SH-SY5Y (cell line): ENCODE data around the gene CDH8.

Experiments used
- GATA2 ChIP-seq: IDR thresholded peaks from 2 replicates; pipeline ENCODE4 v1.6.1; 2011; ENCODE audit warnings: mild to moderate bottlenecking, low read depth, low read length
- GATA3 ChIP-seq: IDR thresholded peaks from 2 replicates; pipeline ENCODE4 v1.6.1; 2011; ENCODE audit warnings: low read depth, mild to moderate bottlenecking, low read length, moderate library complexity

CDH8 gene

GRCh38 chr16:61877436-61877835 lies 158.8 kb downstream of the CDH8 start:
- TF ChIP-seq GATA3 (no peak), GATA2 (no peak)

GRCh38 chr16:61872778-61873119 lies 163.5 kb downstream of the CDH8 start:
- TF ChIP-seq GATA3: no peak
- TF ChIP-seq GATA2: no peak

DNA sequence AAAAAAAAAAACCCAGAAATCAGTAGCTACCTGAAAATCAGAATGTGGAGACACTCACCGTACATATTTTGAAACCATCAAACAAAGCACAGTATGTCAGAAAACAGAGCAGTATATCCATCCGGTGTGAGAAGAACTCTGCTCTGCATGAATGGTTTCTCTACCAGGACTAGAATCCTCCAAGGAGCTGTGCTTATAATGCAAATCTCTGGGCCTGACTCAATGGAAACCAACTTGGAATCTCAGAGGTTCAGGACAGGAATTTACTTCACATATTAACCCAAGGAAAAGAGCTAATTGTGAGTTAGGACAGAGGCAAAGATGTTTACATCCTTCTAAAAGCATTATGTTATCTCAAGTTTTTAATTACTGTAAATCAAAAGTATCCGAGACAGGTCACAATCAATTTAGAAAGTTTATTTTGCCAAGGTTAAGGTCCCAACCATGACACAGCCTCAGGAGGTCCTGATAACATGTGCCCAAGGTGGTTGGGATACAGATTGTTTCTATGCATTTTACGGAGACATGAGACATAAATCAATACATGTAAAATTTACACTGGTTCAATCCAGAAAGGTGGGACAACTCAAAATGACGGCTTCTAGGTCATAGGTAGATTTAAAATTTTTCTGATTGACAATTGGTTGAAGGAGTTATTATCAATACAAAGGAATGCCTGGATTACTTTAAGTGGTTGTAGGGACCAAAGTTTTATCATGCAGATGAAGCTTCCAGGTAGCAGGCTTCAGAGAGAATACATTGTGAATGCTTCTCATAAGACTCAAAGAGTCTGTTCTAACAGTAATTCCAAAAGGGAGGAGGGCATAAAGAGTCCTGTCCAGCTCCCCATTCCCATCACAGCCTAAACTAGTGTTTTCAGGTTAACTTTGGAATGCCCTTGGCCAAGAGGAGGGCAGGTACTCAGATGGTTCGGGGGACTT lies 164.1 kb downstream of the CDH8 start:
- TF ChIP-seq GATA3 (no peak), GATA2 (no peak)

- TF ChIP-seq GATA3 (no peak), GATA2 (no peak)
Measured at GRCh38 chr16:61862221-61863155, 173.8 kb downstream of the CDH8 start.

DNA sequence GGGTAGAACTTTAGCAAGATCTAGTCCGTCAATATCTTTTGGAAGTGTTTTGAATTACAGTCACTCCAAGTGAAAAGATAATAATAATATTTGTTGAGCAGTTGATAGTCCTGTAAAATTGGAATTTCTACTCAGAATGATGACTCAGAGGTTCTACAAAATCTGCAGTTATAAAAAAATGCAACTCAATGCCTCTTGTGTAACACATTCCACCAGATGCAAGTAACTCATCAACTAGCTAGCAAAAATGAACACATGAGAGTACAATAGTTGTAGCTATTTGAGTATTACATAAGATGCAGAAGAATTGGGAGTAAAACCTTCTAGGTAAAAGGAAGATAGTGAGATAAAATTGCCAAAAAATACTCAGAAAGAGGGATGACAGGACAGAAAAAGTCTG lies 177.2 kb downstream of the CDH8 start:
- no peak for TF ChIP-seq GATA2
- TF ChIP-seq GATA3: no peak

GRCh38 chr16:61842666-61843065 lies 193.6 kb downstream of the CDH8 start:
- TF ChIP-seq GATA3 (no peak), GATA2 (no peak)

GRCh38 chr16:61836804-61837393 lies 199.3 kb downstream of the CDH8 start:
- TF ChIP-seq GATA3 (no peak), GATA2 (no peak)

DNA sequence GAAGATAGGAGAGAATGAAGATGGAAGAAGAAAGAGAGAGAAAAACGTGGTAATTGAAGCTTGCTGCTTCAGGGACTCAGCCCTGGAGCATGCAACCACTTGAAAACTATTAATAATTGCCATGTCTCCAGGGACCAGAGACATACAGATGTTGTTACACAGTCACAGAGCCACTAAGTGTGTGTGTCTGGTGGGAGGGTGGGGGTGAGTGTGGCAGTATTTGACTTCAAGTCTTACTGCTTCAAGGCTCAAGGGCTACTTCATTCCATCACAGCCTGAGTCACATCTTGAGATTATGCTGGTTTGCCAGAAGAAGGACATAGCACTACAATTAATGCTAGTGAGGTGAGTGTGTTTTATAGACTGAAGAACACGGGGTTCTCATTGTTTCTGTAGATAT lies 202.2 kb downstream of the CDH8 start:
- TF ChIP-seq GATA2: no peak
- no peak for TF ChIP-seq GATA3

GRCh38 chr16:61831351-61831917 lies 204.8 kb downstream of the CDH8 start:
- no peak for TF ChIP-seq GATA3

GRCh38 chr16:61829631-61830030 lies 206.6 kb downstream of the CDH8 start:
- TF ChIP-seq GATA3 (no peak), GATA2 (no peak)

GRCh38 chr16:61823326-61823725 lies 212.9 kb downstream of the CDH8 start:
- TF ChIP-seq GATA3: no peak
- no peak for TF ChIP-seq GATA2

DNA sequence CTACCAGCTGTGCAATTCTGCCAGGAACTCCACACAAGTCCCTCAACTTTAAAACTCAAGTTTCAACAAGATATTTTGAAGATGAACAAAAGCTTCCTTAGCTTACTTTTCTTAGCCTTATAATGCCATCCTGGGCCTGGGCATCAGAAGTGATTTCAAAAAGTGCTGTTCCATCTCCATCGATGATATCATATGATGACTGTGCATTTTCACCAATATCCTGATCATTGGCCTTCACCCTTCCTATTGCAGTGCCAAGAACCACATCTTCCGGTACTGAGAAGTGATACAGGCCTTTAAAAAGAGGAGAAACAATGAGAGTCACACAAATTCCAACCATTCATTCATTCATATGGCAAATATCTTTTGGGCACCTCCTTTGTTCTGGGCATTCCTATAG lies 215.4 kb downstream of the CDH8 start:
- TF ChIP-seq GATA2: no peak
- TF ChIP-seq GATA3: no peak

- TF ChIP-seq GATA3 (no peak), GATA2 (no peak)
Measured at GRCh38 chr16:61820398-61820797, 215.8 kb downstream of the CDH8 start.

- TF ChIP-seq GATA2: no peak
- no peak for TF ChIP-seq GATA3
Measured at GRCh38 chr16:61818850-61819249, 217.4 kb downstream of the CDH8 start.
